ENCODE results near the gene FAM3B.
"Not testable (repeated sequence)": the region's sequence is repeated elsewhere in the genome, so short reads cannot be mapped to it uniquely, and the experiment has no call there.

FAM3B gene

GRCh38 chr21:41357546-41357945, 40.9 kb downstream of the FAM3B start:
- DNase-seq: no peak

DNA sequence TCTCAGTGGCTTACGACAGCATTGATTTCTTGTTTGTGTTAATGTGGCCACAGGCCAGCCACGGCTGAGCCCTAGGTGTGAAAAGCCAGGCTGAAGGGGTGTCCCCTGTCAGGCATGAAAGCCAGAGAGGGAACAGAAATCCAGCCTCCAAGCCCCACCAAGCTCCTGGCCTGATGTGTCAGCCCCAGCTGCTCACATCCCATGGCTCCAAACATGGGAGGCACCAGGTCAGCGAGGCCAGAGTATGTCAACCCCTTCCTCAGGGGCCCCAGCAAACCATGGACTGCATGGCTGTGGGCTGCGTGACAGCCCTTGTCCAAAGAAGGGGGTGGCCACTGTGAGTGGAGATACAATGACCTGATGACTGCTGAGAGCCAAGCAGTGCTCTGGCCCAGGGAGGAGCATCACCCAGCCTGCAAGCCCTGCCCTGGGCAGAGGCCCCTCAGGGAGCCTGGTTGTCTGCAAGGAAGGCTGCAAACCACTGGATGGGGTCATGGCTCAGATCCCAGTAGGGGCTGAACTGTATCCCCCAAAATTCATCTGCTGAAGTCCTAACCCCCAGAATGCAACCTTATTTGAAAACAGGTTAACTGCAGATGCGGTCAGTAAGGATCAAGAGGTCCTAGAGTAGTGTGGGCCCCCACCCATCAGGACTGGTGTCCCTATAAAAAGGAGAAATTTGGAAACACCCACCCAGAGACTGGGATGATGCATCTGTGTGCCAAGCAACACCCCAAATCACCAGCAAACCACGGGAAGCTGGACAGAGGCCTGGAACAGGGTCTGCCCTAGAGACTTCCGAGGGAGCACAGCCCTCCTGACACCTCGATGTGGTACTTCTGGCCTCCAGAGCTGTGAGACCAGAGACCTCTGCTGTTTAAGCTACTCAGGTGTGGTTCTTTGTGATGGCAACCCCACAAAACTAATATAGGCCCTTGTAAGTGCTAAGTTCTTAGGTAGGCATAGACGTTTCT, 41.9 kb downstream of the FAM3B start:
- DNase-seq: no peak

DNA sequence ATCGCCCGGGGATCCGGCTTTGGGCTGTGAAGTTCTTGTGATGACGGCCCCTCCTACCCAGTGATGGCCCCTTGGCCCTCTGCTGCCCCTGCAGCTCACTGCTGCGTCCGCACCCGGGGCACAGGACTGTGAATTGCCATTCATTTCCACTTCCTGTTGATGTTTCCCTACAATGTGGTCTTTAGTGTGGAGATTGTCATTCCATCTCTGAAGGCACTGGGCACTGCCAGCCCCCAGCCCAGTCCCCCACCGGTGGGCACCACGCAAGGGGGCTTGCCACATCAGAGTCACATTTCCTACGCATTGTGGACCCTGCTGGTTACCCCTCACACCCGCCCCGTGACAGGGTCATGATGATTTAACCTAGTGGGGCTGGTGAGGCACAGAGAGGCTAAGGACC, 42.7 kb downstream of the FAM3B start:
- no peak for DNase-seq

GRCh38 chr21:41359754-41360071, 43.1 kb downstream of the FAM3B start:
- DNase-seq: not testable (repeated sequence)

DNA sequence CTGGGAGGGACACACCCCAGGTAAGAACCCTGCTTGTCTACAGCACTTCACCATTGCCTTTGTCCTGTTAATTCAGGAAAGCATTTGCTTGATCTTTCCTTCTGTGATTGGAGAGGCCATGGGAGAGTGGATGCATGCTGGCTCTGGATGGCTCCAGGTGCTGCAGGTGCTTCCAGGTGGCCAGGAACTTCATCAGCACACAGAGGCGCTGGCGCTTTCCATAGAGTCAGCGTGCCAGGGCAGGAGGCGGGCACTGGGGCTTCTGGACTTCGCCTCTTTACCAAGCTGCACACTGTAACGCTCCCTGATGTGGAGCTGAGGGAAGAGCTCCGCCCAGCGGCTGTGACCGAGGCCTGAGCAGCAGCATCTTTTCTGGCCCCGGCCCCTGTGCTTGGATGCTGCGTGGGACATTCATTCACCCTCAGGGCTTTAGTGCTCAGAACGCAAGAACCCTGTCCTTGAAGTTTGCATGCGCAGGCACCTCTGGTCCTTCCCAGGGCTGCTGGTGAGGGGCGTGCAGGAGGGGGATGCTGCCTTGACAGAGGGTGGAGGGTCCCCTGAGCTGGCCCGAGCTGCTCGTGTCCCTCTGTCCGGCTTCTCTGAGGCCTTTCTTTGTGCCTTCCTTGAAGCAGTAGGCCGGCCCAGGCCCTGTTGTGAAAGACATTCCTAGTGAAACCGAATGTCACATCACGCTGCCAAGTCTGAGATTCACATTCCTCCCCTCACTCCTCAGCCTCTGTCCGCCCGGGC, 43.6 kb downstream of the FAM3B start:
- DNase-seq: no peak

DNA sequence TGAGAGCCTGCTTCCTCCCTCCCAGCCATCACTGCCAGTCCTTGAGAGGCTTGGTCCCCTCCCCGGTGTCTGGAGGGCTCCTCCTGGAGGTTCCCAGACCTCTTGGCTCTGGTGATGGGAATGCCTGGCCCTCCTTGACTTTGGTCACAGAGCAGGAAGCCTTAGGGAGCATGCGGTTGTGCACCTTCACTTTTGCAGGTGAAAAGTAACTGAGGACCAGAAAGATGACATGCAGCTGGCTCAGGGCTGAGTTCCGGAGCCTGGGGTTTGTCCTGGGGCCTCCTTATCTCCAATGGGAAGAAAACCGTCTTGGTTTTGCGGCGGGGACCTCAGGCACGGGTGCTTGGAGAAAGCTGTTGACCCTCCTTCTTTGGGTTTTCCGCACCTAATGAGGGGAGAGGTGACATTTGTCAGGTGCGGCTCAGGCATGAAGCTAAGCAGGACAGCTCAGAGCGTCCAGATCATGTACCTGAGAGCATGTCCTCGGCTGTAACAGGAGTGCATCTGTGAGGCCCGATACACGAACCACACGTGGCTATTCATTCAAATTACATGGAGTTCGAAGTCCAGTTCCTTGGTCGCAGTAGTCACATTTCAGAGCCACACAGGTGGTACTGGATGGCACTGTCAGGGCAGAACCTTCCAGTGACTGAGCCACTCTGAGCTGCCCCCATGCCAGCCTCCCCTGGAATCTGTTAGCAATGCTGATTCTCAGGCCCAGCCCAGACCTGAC, 44.6 kb downstream of the FAM3B start:
- no peak for DNase-seq

- DNase-seq: no peak
These were observed 45.4 kb downstream of the FAM3B start, which contains the start of gene MX2 for GRCh38 chr21:41361786-41362604. Gene MX2, plus strand, starts transcription at chr21:41362027. Its CDS starts 14,880 bp downstream, at chr21:41376907.

- no peak for DNase-seq
These were observed 46.2 kb downstream of the FAM3B start for GRCh38 chr21:41362605-41363369.

GRCh38 chr21:41363370-41364270, 47.0 kb downstream of the FAM3B start:
- DNase-seq: no peak

DNA sequence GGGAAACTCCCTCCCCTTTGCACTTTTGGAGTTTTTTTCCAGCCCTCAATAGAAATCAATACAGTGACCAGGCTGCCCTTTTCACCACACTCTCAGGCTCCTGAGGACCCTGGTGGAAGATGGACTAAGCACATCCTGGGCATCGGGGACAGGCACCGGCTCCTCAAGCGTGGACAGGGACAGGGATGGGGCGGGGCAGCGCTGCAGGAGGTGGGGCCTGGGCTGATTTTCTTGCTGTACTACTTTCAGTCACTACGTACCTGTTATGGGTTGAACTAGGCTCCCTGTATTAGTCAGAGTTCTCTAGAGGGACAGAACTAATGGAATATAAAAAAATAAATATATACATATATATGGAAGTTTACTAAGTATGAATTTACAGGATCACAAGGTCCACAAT, 47.7 kb downstream of the FAM3B start:
- DNase-seq: no peak

GRCh38 chr21:41365377-41366107, 48.9 kb downstream of the FAM3B start:
- DNase-seq: no peak

DNA sequence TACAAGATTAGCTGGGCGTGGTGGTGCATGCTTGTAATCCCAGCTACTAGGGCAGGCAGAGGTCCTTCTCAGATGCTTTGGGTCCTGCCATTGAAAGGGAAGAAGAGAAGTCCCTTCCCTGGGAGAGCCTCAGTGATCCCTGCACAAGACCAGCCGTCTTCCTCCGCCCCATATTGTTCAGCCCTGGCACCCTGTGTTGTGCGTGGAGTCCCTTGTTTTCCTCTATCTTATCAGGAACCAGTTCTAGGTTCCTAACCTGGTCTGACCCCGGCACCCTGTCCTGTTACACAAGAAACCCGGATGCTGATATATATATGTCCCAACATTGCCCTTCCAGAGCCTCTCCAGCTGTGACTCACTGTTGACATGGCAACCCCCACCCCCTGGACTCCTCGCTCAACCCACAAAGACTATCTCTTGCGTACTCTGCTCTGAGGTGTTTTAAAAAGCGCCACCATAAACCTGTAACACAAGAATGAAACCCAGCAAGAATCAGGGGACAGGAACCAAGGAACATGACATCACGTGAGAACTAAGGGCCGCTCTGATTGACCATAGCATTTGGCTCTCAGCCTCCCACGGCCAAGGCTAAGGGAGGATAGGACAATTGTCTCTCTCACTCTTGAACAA, 50.0 kb downstream of the FAM3B start:
- no peak for DNase-seq

DNA sequence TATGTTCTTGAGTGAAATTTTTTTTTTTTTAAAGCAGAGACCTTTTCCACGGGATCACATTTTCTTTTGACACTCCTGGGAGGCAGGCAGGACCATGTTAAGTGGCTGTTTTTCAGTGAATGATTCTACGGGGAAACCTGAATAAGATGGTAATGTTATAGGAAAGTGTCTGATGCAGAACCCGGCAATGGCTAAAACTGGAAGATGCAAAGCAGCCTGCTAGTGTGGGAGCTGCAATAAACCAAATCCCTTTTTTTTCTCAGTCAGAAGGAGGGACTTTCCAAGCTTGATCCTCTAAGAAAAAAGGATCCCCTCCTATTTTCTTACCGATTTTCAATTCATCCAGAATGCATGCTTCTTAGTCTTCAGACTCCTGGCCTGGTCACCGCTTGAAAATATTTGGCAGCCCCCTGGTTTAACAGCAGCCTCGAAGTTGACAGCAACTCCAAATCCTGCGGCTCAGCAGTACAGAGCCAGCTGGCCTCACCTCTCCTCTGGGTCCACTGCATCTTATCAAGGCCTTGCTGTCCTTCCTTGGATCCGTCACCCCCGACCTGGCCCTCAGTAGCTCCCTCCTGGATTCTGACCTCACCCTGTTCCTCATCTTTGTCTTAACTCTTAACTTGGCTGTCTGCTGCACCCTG, 50.8 kb downstream of the FAM3B start:
- DNase-seq: no peak

GRCh38 chr21:41367945-41368734, 51.5 kb downstream of the FAM3B start:
- DNase-seq: no peak

DNA sequence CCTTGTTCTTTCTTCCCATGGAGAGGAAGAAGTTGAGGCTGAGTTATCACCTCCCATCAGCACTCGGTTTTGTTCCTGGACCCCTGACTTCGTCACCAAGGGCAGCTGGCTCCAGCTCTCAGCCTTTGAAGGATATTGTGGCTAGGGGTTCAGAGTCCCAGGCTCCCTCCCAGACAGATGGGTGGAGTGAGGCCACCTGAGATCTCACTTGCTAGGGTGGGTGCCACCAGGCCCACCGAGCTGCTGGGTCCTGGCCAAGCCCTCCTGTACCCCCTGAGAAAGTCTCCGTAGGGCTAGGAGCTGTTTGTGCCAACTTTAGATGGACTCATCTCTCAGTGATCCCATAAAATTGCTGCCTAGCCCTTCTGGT, 52.1 kb downstream of the FAM3B start:
- no peak for DNase-seq

GRCh38 chr21:41369105-41369919, 52.7 kb downstream of the FAM3B start:
- DNase-seq: no peak
